Ishikawa (cell line): ENCODE data around the gene FRMPD4.

Source experiments
- CEBPB ChIP-seq: IDR thresholded peaks from 2 replicates; pipeline ENCODE4 v1.6.1; 2012
- CREB1 ChIP-seq: IDR thresholded peaks from 2 replicates; pipeline ENCODE4 v1.6.1; 2012; ENCODE audit warnings: low read depth
- EGR1 ChIP-seq: IDR thresholded peaks from 2 replicates; pipeline ENCODE4 v1.6.1; 2012
- EP300 ChIP-seq: IDR thresholded peaks from 2 replicates; pipeline ENCODE4 v1.6.1; 2012; ENCODE audit warnings: borderline replicate concordance
- FOXM1 ChIP-seq: IDR thresholded peaks from 2 replicates; pipeline ENCODE4 v1.6.1; 2012; ENCODE audit warnings: low read depth, borderline replicate concordance
- MAX ChIP-seq: IDR thresholded peaks from 2 replicates; pipeline ENCODE4 v1.6.1; 2012
- NFIC ChIP-seq: IDR thresholded peaks from 2 replicates; pipeline ENCODE4 v1.6.1; 2012
- RAD21 ChIP-seq: IDR thresholded peaks from 2 replicates; pipeline ENCODE4 v1.6.1; 2012; ENCODE audit warnings: low read depth
- TAF1 ChIP-seq: IDR thresholded peaks from 2 replicates; pipeline ENCODE4 v1.6.1; 2012; ENCODE audit warnings: low read depth, mild to moderate bottlenecking
- TCF12 ChIP-seq: IDR thresholded peaks from 2 replicates; pipeline ENCODE4 v1.6.1; 2012; ENCODE audit warnings: low read depth
- TEAD4 ChIP-seq: IDR thresholded peaks from 2 replicates; pipeline ENCODE4 v1.6.1; 2012
- USF1 ChIP-seq: IDR thresholded peaks from 2 replicates; pipeline ENCODE4 v1.6.1; 2012
- YY1 ChIP-seq: IDR thresholded peaks from 2 replicates; pipeline ENCODE4 v1.6.1; 2012; ENCODE audit warnings: low read depth
- ZBTB7A ChIP-seq: IDR thresholded peaks from 2 replicates; pipeline ENCODE4 v1.6.1; 2012; ENCODE audit warnings: low read depth
- TF ChIP-seq, protein P1 (sequence below): IDR thresholded peaks from 2 replicates; pipeline ENCODE4 v1.6.1; 2012; ENCODE audit warnings: low read depth, mild to moderate bottlenecking

FRMPD4 gene

DNA sequence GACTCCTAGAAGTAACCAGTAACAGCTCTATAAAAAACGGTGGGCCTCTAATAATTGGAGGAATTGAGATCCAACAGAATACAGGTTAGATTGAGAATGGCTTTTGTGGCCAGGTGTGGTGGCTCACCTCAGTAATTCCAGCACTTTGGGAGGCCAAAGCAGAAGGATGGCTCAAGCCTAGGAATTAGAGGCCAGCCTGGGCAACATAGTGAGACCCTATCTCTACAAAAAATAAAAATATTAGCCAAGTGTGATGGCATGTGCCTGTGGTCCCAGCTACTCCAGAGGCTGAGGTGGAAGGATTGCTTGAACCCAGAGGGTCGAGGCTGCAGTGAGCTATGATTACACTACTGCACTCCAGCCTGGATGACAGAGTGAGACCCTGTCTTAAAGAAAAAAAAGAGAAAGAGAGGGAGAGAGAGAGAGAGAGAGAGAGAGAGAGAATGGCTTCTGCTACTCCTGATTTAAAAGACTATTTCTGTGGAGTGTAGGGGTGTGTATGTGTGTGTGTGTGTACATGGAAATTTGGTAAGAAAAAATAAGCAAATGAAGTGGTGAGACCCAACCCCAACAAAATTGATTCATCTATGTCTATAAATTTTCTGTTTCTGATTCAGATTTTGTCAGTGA lies 89.3 kb downstream of the FRMPD4 start:
- TF ChIP-seq EP300, result no peak

- TF ChIP-seq CREB1, result no peak
- TF ChIP-seq TAF1, result no peak
- no peak for TF ChIP-seq CEBPB
- TF ChIP-seq, protein P1, sequence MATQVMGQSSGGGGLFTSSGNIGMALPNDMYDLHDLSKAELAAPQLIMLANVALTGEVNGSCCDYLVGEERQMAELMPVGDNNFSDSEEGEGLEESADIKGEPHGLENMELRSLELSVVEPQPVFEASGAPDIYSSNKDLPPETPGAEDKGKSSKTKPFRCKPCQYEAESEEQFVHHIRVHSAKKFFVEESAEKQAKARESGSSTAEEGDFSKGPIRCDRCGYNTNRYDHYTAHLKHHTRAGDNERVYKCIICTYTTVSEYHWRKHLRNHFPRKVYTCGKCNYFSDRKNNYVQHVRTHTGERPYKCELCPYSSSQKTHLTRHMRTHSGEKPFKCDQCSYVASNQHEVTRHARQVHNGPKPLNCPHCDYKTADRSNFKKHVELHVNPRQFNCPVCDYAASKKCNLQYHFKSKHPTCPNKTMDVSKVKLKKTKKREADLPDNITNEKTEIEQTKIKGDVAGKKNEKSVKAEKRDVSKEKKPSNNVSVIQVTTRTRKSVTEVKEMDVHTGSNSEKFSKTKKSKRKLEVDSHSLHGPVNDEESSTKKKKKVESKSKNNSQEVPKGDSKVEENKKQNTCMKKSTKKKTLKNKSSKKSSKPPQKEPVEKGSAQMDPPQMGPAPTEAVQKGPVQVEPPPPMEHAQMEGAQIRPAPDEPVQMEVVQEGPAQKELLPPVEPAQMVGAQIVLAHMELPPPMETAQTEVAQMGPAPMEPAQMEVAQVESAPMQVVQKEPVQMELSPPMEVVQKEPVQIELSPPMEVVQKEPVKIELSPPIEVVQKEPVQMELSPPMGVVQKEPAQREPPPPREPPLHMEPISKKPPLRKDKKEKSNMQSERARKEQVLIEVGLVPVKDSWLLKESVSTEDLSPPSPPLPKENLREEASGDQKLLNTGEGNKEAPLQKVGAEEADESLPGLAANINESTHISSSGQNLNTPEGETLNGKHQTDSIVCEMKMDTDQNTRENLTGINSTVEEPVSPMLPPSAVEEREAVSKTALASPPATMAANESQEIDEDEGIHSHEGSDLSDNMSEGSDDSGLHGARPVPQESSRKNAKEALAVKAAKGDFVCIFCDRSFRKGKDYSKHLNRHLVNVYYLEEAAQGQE, result no peak
- TF ChIP-seq NFIC, result no peak
- TF ChIP-seq EGR1, result no peak
- no peak for TF ChIP-seq FOXM1
- no peak for TF ChIP-seq TEAD4
- no peak for TF ChIP-seq MAX
- TF ChIP-seq USF1, result no peak
- TF ChIP-seq EP300, result no peak
- no peak for TF ChIP-seq RAD21
- no peak for TF ChIP-seq YY1
- TF ChIP-seq ZBTB7A, result no peak
- TF ChIP-seq TCF12, result no peak
These were observed 90.6 kb downstream of the FRMPD4 start for GRCh38 chrX:12228862-12229261.

DNA sequence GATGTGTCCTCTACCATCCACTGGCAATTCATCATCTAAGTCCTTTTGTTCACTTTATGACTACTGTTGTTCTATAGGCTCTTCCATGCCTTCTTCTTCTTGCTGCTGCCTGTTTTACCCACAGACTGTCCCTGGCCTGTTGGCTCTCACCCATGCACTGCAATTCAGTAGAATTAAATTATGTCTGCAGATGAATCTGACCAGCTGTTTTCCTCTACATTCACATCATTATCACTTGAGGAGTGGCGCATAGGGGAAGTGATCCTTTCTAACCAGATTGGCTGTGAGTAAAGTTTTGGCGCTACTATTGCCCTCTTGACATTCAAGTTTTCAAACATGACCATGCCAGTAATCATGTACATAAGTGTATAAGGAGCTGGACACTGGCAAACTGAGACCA lies 91.7 kb downstream of the FRMPD4 start:
- no peak for TF ChIP-seq EGR1
- TF ChIP-seq CEBPB, result no peak
- TF ChIP-seq EP300, result no peak
- TF ChIP-seq USF1, result no peak
- TF ChIP-seq TCF12, result no peak
- TF ChIP-seq, protein P1, result no peak

- no peak for TF ChIP-seq USF1
- no peak for TF ChIP-seq EGR1
- TF ChIP-seq TAF1, result no peak
- TF ChIP-seq, protein P1, result no peak
- TF ChIP-seq TEAD4, result no peak
- no peak for TF ChIP-seq CREB1
- TF ChIP-seq YY1, result no peak
These were observed 96.5 kb downstream of the FRMPD4 start for GRCh38 chrX:12234534-12235329.

- TF ChIP-seq, protein P1, result no peak
These were observed 97.9 kb downstream of the FRMPD4 start for GRCh38 chrX:12236156-12236555.
